Measurements from ENCODE around the gene C19orf33.

C19orf33 gene

GRCh38 chr19:38306236-38306635, 2.2 kb downstream of the C19orf33 start:
- no peak for TF ChIP-seq CTCF (IDR thresholded peaks at IDR 0.05; ENCODE audit: extremely low read depth, missing control alignments)
- DNase-seq (ENCODE audit: low spot score), result no peak

DNA sequence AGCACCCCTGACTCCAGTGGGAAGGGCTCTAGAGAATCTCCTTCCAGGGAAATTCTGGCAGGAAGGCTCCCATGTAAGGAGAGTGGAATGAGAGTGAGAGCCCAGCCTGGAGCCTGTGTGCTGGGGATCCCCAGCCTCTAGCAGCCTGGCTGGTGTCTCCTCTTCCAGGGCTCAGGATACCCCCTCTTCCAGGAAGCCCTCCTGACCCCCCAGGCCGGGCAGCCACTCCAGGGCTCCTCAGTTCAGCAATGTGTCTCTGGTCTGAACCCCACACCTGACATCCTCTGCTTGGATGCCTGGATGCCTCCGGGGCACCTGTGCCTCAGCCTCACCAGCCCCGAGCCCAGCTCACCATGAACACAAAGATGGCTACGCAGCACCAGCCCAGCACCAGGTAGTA, 3.0 kb downstream of the C19orf33 start:
- DNase-seq (ENCODE audit: low spot score), result no peak
- TF ChIP-seq CTCF (IDR thresholded peaks at IDR 0.05; ENCODE audit: extremely low read depth, missing control alignments), result no peak

- TF ChIP-seq CTCF (IDR thresholded peaks at IDR 0.05; ENCODE audit: extremely low read depth, missing control alignments), result no peak
- DNase-seq (ENCODE audit: low spot score), result no peak
Observed at GRCh38 chr19:38307597-38307996, 3.5 kb downstream of the C19orf33 start.

DNA sequence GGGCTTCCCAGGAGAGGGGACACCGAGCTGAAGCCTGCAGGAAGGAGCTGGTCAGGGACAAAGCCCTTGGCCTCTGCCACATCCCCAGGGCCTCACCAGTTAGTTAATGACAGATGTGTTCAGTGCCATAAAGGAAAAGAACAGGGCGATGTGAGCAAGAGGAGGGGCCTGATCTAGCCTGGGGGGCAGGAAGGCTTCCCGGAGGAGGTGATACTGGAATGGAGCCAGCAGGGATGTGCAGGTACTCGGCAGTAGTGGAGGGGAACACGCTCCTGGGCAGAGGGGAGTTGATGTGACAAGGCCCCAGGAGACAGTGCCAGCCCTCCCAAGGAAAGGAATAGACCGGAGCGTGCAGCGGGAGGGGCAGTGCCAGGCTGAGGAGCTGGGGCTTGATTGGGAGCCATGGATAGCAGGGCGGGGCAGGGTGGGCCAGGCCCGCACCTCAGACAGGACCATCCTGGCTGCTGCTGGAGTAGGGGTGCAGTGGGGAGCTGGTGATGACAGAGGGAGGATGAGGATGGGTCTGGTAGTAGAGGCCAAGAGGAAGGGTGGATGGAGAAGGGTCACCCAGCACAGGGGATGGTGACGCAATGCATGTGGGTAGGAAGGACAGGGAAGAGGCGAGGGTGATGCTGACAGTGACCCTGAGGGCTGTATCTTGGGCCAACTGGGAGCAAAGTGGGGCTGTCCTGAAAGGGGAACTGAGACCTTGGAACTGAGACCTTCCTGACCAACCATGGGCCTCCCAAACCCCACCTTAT, 4.1 kb downstream of the C19orf33 start:
- DNase-seq (ENCODE audit: low spot score), result no peak
- no peak for TF ChIP-seq CTCF (IDR thresholded peaks at IDR 0.05; ENCODE audit: extremely low read depth, missing control alignments)

GRCh38 chr19:38308926-38309614, 5.0 kb downstream of the C19orf33 start:
- no peak for TF ChIP-seq CTCF (IDR thresholded peaks at IDR 0.05; ENCODE audit: extremely low read depth, missing control alignments)
- no peak for DNase-seq (ENCODE audit: low spot score)

DNA sequence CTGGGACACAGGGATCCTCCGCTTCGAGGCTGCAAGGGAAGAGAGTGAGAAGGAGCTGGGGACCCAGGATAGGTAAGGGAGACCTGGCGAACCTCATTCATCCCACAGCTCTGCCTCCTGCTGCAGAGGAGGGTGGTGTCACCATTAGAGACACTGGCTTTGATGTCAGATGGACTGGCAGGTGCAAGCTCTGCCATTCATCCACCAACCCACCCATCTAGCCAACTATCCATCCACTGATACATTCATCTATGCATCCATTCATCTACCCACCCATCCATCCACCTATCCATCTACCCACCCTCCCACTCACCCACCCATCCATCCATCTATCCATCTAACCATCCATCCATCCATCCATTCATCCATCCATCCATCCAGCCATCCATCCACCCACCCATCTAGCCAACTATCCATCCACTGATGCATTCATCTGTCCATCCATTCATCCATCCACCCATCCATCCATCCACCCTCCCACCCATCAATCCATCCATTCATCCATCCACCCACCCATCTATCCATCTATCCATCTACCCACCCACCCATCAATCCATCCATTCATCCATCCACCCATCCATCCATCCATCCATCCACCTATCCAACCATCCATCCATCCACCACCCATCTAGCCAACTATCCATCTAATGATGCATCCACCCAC, 5.7 kb downstream of the C19orf33 start:
- no peak for DNase-seq (ENCODE audit: low spot score)
- no peak for TF ChIP-seq CTCF (IDR thresholded peaks at IDR 0.05; ENCODE audit: extremely low read depth, missing control alignments)

- TF ChIP-seq CTCF (IDR thresholded peaks at IDR 0.05; ENCODE audit: extremely low read depth, missing control alignments), result no peak
- DNase-seq (ENCODE audit: low spot score), result no peak
Observed at GRCh38 chr19:38310279-38310670, 6.2 kb downstream of the C19orf33 start.
